ENCODE measurements around the gene NPC1L1. TPM values are rescaled to one million over a fixed set of nuclear protein-coding genes. Genes with fewer than 3 reads are reported as not detected.

The NPC1L1 gene
- polyA plus RNA-seq, 1 donor from 2014 or later, result not detected

DNA sequence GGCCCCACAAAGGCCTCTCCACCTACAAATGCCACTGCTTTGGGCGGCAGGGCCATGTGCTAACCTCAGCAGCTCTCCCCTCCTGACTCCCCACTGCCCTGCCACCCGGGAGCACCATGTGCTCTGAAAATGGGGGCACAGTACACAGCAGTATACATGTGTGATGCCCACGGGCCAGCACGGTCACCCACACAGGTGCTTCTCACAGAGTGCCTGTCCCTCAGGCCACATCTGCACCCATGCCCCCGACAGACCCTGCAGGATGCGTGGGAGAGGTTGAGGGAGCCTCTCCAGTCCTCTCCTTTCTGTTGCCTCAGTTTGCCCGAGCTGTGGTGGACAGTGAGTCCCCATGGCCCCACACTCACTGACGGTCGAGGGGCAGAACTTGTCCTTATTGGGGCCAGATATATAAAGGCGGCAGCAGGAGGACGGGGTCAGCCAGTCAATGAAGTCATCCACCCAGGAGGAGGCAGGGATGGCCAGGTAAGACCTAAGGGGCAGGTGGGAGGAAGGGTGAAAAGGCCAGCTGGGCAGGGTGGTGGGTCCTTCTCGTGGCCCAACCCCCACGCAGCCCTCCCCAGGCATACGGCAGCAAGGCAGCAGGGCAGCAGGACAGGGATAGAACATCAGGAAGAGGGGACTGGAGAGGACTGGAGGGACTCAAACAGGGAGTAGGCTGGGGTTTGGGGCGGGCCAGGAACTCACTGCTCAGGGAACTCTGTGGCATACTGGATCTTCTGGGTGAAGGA lies 19.6 kb downstream of the NPC1L1 start:
- Histone ChIP-seq H4K20me1 (ENCODE audit: insufficient read depth) (no peaks in the 10 kb centered on the region), H3K9me2 (ENCODE audit: insufficient read depth, low read length) (no peaks in the 10 kb centered on the region), H3K9ac (ENCODE audit: low read length) (no peak overlapping the region), H3K27ac (ENCODE audit: low read length) (no peak overlapping the region), H3K36me3 (ENCODE audit: insufficient read depth, low read length) (no peaks in the 10 kb centered on the region), H3F3A (ENCODE audit: insufficient read depth, low read length, poor library complexity, severe bottlenecking) (no peaks in the 10 kb centered on the region), H3K9me3 (ENCODE audit: low read length) (no peaks in the 10 kb centered on the region), H2AFZ (ENCODE audit: low read depth, low read length) (no peak overlapping the region), H3K4me2 (ENCODE audit: low read length) (no peak overlapping the region), H3K27me3 (ENCODE audit: insufficient read depth, low read depth, low read length) (no peaks in the 10 kb centered on the region), H3K4me3 (ENCODE audit: low read length) (no peak overlapping the region), H3K79me2 (replicated peaks; ENCODE audit: insufficient read depth, low read length) (no peaks in the 10 kb centered on the region)
- TF ChIP-seq RAD21 (conservative IDR thresholded peaks at IDR 0.05), result no peak
- TF ChIP-seq REST (IDR thresholded peaks at IDR 0.05; ENCODE audit: borderline replicate concordance), result no peak
- no peak for TF ChIP-seq MXI1 (conservative IDR thresholded peaks at IDR 0.05; ENCODE audit: poor library complexity, severe bottlenecking)
- TF ChIP-seq SMC3 (conservative IDR thresholded peaks at IDR 0.05; ENCODE audit: poor library complexity), result no peak
- TF ChIP-seq EP300 (conservative IDR thresholded peaks at IDR 0.05; ENCODE audit: poor library complexity, severe bottlenecking), result no peak
- no peak for TF ChIP-seq EZH2 (IDR thresholded peaks at IDR 0.05; ENCODE audit: borderline replicate concordance, insufficient read depth, low read length, poor library complexity, severe bottlenecking)
- no peak for TF ChIP-seq POLR2AphosphoS5 (IDR thresholded peaks at IDR 0.05)
- no peak for TF ChIP-seq TAF1 (IDR thresholded peaks at IDR 0.05; ENCODE audit: low read depth)
- no peak for TF ChIP-seq CTCF (IDR thresholded peaks at IDR 0.05; ENCODE audit: poor library complexity, severe bottlenecking)

GRCh38 chr7:44520574-44520973 lies 20.6 kb downstream of the NPC1L1 start:
- no peak overlapping the region for H3K4me2 ChIP-seq (ENCODE audit: low read length)
- H3K27ac ChIP-seq (ENCODE audit: low read length), result no peak overlapping the region
- TF ChIP-seq TAF1 (IDR thresholded peaks at IDR 0.05; ENCODE audit: low read depth) (no peak), EZH2 (IDR thresholded peaks at IDR 0.05; ENCODE audit: borderline replicate concordance, insufficient read depth, low read length, poor library complexity, severe bottlenecking) (no peak), POLR2AphosphoS5 (IDR thresholded peaks at IDR 0.05) (no peak), MXI1 (conservative IDR thresholded peaks at IDR 0.05; ENCODE audit: poor library complexity, severe bottlenecking) (no peak), SMC3 (conservative IDR thresholded peaks at IDR 0.05; ENCODE audit: poor library complexity) (no peak), EP300 (conservative IDR thresholded peaks at IDR 0.05; ENCODE audit: poor library complexity, severe bottlenecking) (no peak), CTCF (IDR thresholded peaks at IDR 0.05; ENCODE audit: poor library complexity, severe bottlenecking) (no peak), REST (IDR thresholded peaks at IDR 0.05; ENCODE audit: borderline replicate concordance) (no peak), RAD21 (conservative IDR thresholded peaks at IDR 0.05) (no peak)
- H3K79me2 ChIP-seq (replicated peaks; ENCODE audit: insufficient read depth, low read length), result no peaks in the 10 kb centered on the region
- no peaks in the 10 kb centered on the region for H3K36me3 ChIP-seq (ENCODE audit: insufficient read depth, low read length)
- no peaks in the 10 kb centered on the region for H3F3A ChIP-seq (ENCODE audit: insufficient read depth, low read length, poor library complexity, severe bottlenecking)
- no peaks in the 10 kb centered on the region for H3K27me3 ChIP-seq (ENCODE audit: insufficient read depth, low read depth, low read length)
- H3K9me3 ChIP-seq (ENCODE audit: low read length), result no peaks in the 10 kb centered on the region
- no peak overlapping the region for H2AFZ ChIP-seq (ENCODE audit: low read depth, low read length)
- no peak overlapping the region for H3K4me3 ChIP-seq (ENCODE audit: low read length)
- H3K9ac ChIP-seq (ENCODE audit: low read length), result no peak overlapping the region
- H3K9me2 ChIP-seq (ENCODE audit: insufficient read depth, low read length), result no peaks in the 10 kb centered on the region
- H4K20me1 ChIP-seq (ENCODE audit: insufficient read depth), result no peaks in the 10 kb centered on the region

Data from neural cell (in vitro differentiated cells).